CD4-positive, alpha-beta T cell treated with Interleukin-10 for 1 hour (primary cell): Measurements from ENCODE around the gene TSPO.
"Not testable (repeated sequence)": the region's sequence is repeated elsewhere in the genome, so short reads cannot be mapped to it uniquely, and the experiment has no call there.

Experiments used
- DNase-seq: peaks from one replicate; pipeline ENCODE4 v3.0.0-alpha.2; 2020

TSPO gene

GRCh38 chr22:43131773-43132501, 19.4 kb upstream of the TSPO start:
- DNase-seq = no peak

GRCh38 chr22:43133401-43133800, 18.0 kb upstream of the TSPO start:
- DNase-seq = no peak

- DNase-seq = no peak
Observed at GRCh38 chr22:43134553-43134952, 16.8 kb upstream of the TSPO start.

- no peak for DNase-seq
Observed at GRCh38 chr22:43135565-43135964, 15.8 kb upstream of the TSPO start.

- peak; percentile 47 for DNase-seq
Observed at GRCh38 chr22:43136255-43136654, 15.1 kb upstream of the TSPO start.

- no peak for DNase-seq
Observed at GRCh38 chr22:43136801-43137200, 14.6 kb upstream of the TSPO start.

- peak; percentile 85 for DNase-seq
Observed at GRCh38 chr22:43142880-43143562, 8.3 kb upstream of the TSPO start, which contains the start of gene MCAT. Gene MCAT, minus strand, starts transcription at chr22:43143398. Its CDS starts 50 bp downstream, at chr22:43143348.

GRCh38 chr22:43144949-43145348, 6.4 kb upstream of the TSPO start:
- no peak for DNase-seq

- not testable (repeated sequence) for DNase-seq
Observed at GRCh38 chr22:43145371-43145770, 6.0 kb upstream of the TSPO start.

GRCh38 chr22:43146332-43146731, 5.0 kb upstream of the TSPO start:
- DNase-seq = not testable (repeated sequence)

- DNase-seq = no peak
Observed at GRCh38 chr22:43147821-43148220, 3.5 kb upstream of the TSPO start.

GRCh38 chr22:43148581-43148980, 2.8 kb upstream of the TSPO start:
- no peak for DNase-seq

- DNase-seq = no peak
Observed at GRCh38 chr22:43150731-43151206, 590 bp upstream of the TSPO start.

- no peak for DNase-seq
Observed at GRCh38 chr22:43152003-43152356, 621 bp downstream of the TSPO start.

GRCh38 chr22:43152357-43153071, 1.2 kb downstream of the TSPO start:
- peak; percentile 65 for DNase-seq

GRCh38 chr22:43153899-43154298, 2.5 kb downstream of the TSPO start:
- DNase-seq = no peak

GRCh38 chr22:43154887-43155536, 3.7 kb downstream of the TSPO start:
- DNase-seq = no peak

- no peak for DNase-seq
Observed at GRCh38 chr22:43155789-43156188, 4.4 kb downstream of the TSPO start.

GRCh38 chr22:43156413-43156812, 5.1 kb downstream of the TSPO start:
- DNase-seq = no peak

GRCh38 chr22:43157874-43158546, 6.7 kb downstream of the TSPO start:
- DNase-seq = no peak

- no peak for DNase-seq
Observed at GRCh38 chr22:43158778-43159483, 7.6 kb downstream of the TSPO start.
